OCI-LY1 (cell line): ENCODE measurements around the gene MRTFA.

ENCODE experiments used
- CTCF ChIP-seq: fragments of 200-600 bp; sonication (generic), shearing (Covaris generic); IDR thresholded peaks from 2 replicates; pipeline ENCODE4 v1.5.1; 2017; ENCODE audit warnings: mild to moderate bottlenecking, antibody characterized with exemption, low read length, moderate library complexity, mixed read lengths
- EZH2 ChIP-seq: fragments of 200-600 bp; sonication (generic), shearing (Covaris generic); IDR thresholded peaks from 2 replicates; pipeline ENCODE4 v1.8.0; 2017; ENCODE audit warnings: borderline replicate concordance, mixed run types, mild to moderate bottlenecking, antibody characterized with exemption, low read length, moderate library complexity, mixed read lengths

GRCh38 chr22:40510631-40511364 lies 125.7 kb downstream of the MRTFA start:
- TF ChIP-seq EZH2: no peak
- TF ChIP-seq CTCF: no peak
